K562 (cell line): ENCODE measurements around the gene OLFM4. TPM values are rescaled to one million over a fixed set of nuclear protein-coding genes. Genes with fewer than 3 reads are reported as not detected.

Source experiments
- ATAC-seq: fragments of 200-7000 bp; cut with Tn5 transposase; 3 replicates; pipeline ENCODE4 v1.9.1; 2020; ENCODE audit warnings: moderate library complexity
- BruUV-seq: library from RNA; stranded (reverse); fragments of 400-500 nt; replicated peaks from 2 replicates; lab custom pipeline; 2021; lab: Mats Ljungman, UMichigan
- CTCF ChIA-PET: fragments of 300-600 bp; formaldehyde crosslinking; extraction: SDS; loops from one replicate; lab custom pipeline; 2021; ENCODE audit warnings: low intra/inter-chr PET ratio; lab: Yijun Ruan, JAX
- POLR2A ChIA-PET: fragments of 300-600, 350-650 bp; sonication (Branson Sonifier 250); formaldehyde crosslinking; extraction: SDS; loops from one replicate; lab custom pipeline; 2021; ENCODE audit warnings: antibody characterized with exemption, inconsistent platforms; lab: Yijun Ruan, JAX
- DNase-seq, 4 experiments: peaks; one replicate each; pipeline versions ENCODE4 v3.0.0 to v3.0.0-alpha.2; 2011 to 2018; ENCODE audit warnings: low spot score in 3 of 4, mixed read lengths in 3 of 4; ENCODE audit errors: extremely low read depth in 1 of 4
- FAIRE-seq: peaks from 2 replicates; lab custom pipeline; 2011; peaks lifted over from hg19 to GRCh38; lab: Jason Lieb, UNC
- H2AFZ ChIP-seq: 2 replicates; pipeline ENCODE4 v1.6.0; 2011; ENCODE audit warnings: low read depth, low read length, control low read depth, inconsistent platforms
- H3K27ac ChIP-seq: fragments of 200-600 bp; 3 replicates; pipeline ENCODE4 v1.8.0; 2011; ENCODE audit warnings: low read depth, mild to moderate bottlenecking, control low read depth, inconsistent platforms, low read length, moderate library complexity, mixed read lengths; ENCODE audit errors: extremely low read depth
- H3K27me3 ChIP-seq, 2 experiments: fragments of 300-600 bp in 1 of 2; 2 replicates in 1 of 2; 3 replicates in 1 of 2; pipeline versions ENCODE4 v1.6.0 to v1.8.0; 2011; ENCODE audit warnings: inconsistent platforms in 2 of 2, low read length in 2 of 2, mild to moderate bottlenecking in 1 of 2, mixed read lengths in 1 of 2, moderate library complexity in 1 of 2; ENCODE audit not compliant: control insufficient read depth in 2 of 2, insufficient read depth in 2 of 2
- H3K36me3 ChIP-seq: fragments of 300-600 bp; 3 replicates; pipeline ENCODE4 v1.8.0; 2011; ENCODE audit warnings: mild to moderate bottlenecking, low read length, inconsistent platforms; ENCODE audit not compliant: control insufficient read depth, insufficient read depth
- H3K4me1 ChIP-seq, 2 experiments: fragments of 200-600 bp in 1 of 2; replicated peaks in 1 of 2; 2 replicates in 1 of 2; 3 replicates in 1 of 2; pipeline versions ENCODE4 v1.5.1 to v1.8.0; 2011; ENCODE audit warnings: inconsistent platforms in 2 of 2, low read length in 2 of 2, mild to moderate bottlenecking in 1 of 2, mixed read lengths in 1 of 2, moderate library complexity in 1 of 2; ENCODE audit not compliant: control insufficient read depth in 2 of 2, insufficient read depth in 2 of 2
- H3K4me2 ChIP-seq: 2 replicates; pipeline ENCODE4 v1.6.1; 2011; ENCODE audit warnings: low read length, control low read depth, inconsistent platforms, mixed read lengths; ENCODE audit not compliant: insufficient read depth
- H3K4me3 ChIP-seq: fragments of 200-600 bp; sonication (generic), shearing (Covaris generic); 2 replicates; pipeline ENCODE4 v1.5.1; 2016; ENCODE audit warnings: control low read depth, inconsistent platforms
- H3K79me2 ChIP-seq: fragments of 200-600 bp; 3 replicates; pipeline ENCODE4 v1.8.0; 2011; ENCODE audit warnings: low read length, inconsistent platforms; ENCODE audit not compliant: control insufficient read depth, insufficient read depth
- H3K9ac ChIP-seq, 2 experiments: 2 replicates each; pipeline versions ENCODE4 v1.6.0 to v1.6.1; 2011; ENCODE audit warnings: low read depth in 2 of 2, low read length in 2 of 2, control low read depth in 1 of 2, inconsistent platforms in 1 of 2, mild to moderate bottlenecking in 1 of 2, mixed read lengths in 1 of 2; ENCODE audit not compliant: insufficient read depth in 1 of 2
- H3K9me1 ChIP-seq: one replicate; pipeline ENCODE4 v1.6.0; 2011; ENCODE audit warnings: inconsistent platforms, mild to moderate bottlenecking, low read length, moderate library complexity; ENCODE audit not compliant: control insufficient read depth, insufficient read depth
- H3K9me3 ChIP-seq: replicated peaks from 2 replicates; pipeline ENCODE4 v1.5.1; 2011; ENCODE audit warnings: low read depth, low read length, inconsistent platforms; ENCODE audit not compliant: control insufficient read depth, insufficient read depth
- H4K20me1 ChIP-seq: replicated peaks from 2 replicates; pipeline ENCODE4 v1.6.1; 2011; ENCODE audit warnings: low read length, inconsistent platforms, mixed read lengths; ENCODE audit not compliant: control insufficient read depth, insufficient read depth
- CBFB ChIP-seq: sonication (generic); formaldehyde crosslinking; IDR thresholded peaks from 2 replicates; pipeline ENCODE4 v1.4.0; 2020; ENCODE audit warnings: mild to moderate bottlenecking, missing genetic modification reagents
- DACH1 ChIP-seq: fragments of 450-650 bp; IDR thresholded peaks from 2 replicates; pipeline ENCODE4 v1.6.1; 2018; ENCODE audit not compliant: partially characterized antibody
- MEF2D ChIP-seq: conservative IDR thresholded peaks from 2 replicates; pipeline ENCODE4 v1.6.1; 2016; ENCODE audit warnings: low read depth, missing genetic modification characterization, missing compliant biosample characterization
- PKNOX1 ChIP-seq: fragments of 450-650 bp; IDR thresholded peaks from 2 replicates; pipeline ENCODE4 v1.6.1; 2016
- SMAD3 ChIP-seq: fragments of 450-650 bp; formaldehyde crosslinking; conservative IDR thresholded peaks from 2 replicates; pipeline ENCODE4 v1.4.0; 2020; ENCODE audit warnings: mild to moderate bottlenecking
- U2AF2 ChIP-seq: fragments of 200-400 bp; formaldehyde crosslinking; optimal IDR thresholded peaks from 2 replicates; pipeline ENCODE3; 2017; ENCODE audit warnings: low read depth, mild to moderate bottlenecking, low read length
- ZFP91 ChIP-seq: sonication (generic); formaldehyde crosslinking; IDR thresholded peaks from 2 replicates; pipeline ENCODE4 v1.8.0; 2022; ENCODE audit warnings: mild to moderate bottlenecking, missing genetic modification reagents
- ZKSCAN3 ChIP-seq: fragments of 250-450 bp; sonication (Bioruptor Pico); IDR thresholded peaks from 2 replicates; pipeline ENCODE4 v1.4.0; 2020
- ZNF717 ChIP-seq: fragments of 250-450 bp; sonication (Bioruptor Pico); IDR thresholded peaks from 2 replicates; pipeline ENCODE4 v1.5.0; 2021
- WGBS: fragments of 100-300 bp; shearing (Covaris generic); methylation state at CpG from one replicate; pipeline ENCODE4 v1.1.6; 2016; ENCODE audit warnings: low coverage, mixed read lengths; ENCODE audit not compliant: insufficient coverage; ENCODE audit errors: missing lambda C conversion rate; 5-methylcytosine and 5-hydroxymethylcytosine counted together
- in situ Hi-C: fragments of 300-500 bp; cut with MboI; formaldehyde crosslinking; loops from 4 replicates; pipeline ENCODE4 v1.15.0; 2018; ENCODE audit warnings: inconsistent platforms, mixed read lengths
- intact Hi-C: fragments of 100-400 bp; cut with micrococcal nuclease; formaldehyde crosslinking; loops from 2 replicates; pipeline ENCODE4 v1.14.2; 2022
- polyA plus RNA-seq, 8 experiments: library from polyadenylated mRNA; depleted of rRNA in 4 of 8; stranded (reverse) in 5 of 8; unstranded in 3 of 8; fragments of >200 nt; fragmentation: Nextera tagmentation in 2 of 8; fragmentation: Illumina TruSeq in 1 of 8; extraction: Ambion mirVana in 2 of 8; extraction: Trizol in 1 of 8; gene quantifications; 2 replicates each; pipeline versions ENCODE4 v1.2.1 to v1.2.3, GENCODE V29; 2011 to 2014; ENCODE audit warnings: inconsistent platforms in 1 of 8, missing spikeins in 1 of 8
- total RNA-seq, 7 experiments: library from RNA; depleted of rRNA in 6 of 7; stranded (reverse); fragments of >200 nt in 6 of 7; fragmentation: Illumina TruSeq in 2 of 7; extraction: Trizol in 2 of 7; gene quantifications; 2 replicates each; pipeline versions ENCODE4 v1.2.1 to v1.2.3, GENCODE V29; 2011 to 2021; ENCODE audit warnings: low replicate concordance in 1 of 7

Gene OLFM4
- total and polyA plus RNA-seq, 9 of the 15 experiments (the other 6 are each of a cell fraction or from before 2014, with no cell fraction given) = not detected

GRCh38 chr13:53088871-53089270 is 60.3 kb downstream of the OLFM4 start:
- Histone ChIP-seq H3K27me3 (no peaks in the 10 kb centered on the region), H3K9ac (no peak overlapping the region), H3K4me1 (no peaks in the 10 kb centered on the region), H3K4me2 (no peak overlapping the region), H3K4me3 (no peak overlapping the region), H3K27ac (no peak overlapping the region), H3K9me3 (no peaks in the 10 kb centered on the region), H3K36me3 (no peaks in the 10 kb centered on the region), H3K9me1 (no peaks in the 10 kb centered on the region)
- ChIA-PET CTCF (no interaction called here), POLR2A (interaction anchor here (0.6 kb wide), 1 partner anchor 12 kb away, joined by 3 read pairs; no protein-coding TSS in a partner anchor)
- WGBS = 9% methylated on average over 3 of the region's 3 CpGs
- intact Hi-C loops = no loop called here
- TF ChIP-seq ZKSCAN3 (CRISPR knock-in tag) (no peak), MEF2D (tag) (no peak), ZNF717 (no peak), DACH1 (no peak), PKNOX1 (no peak), SMAD3 (CRISPR knock-in tag) (no peak), CBFB (no peak), U2AF2 (no peak), ZFP91 (CRISPR knock-in tag) (no peak)
- TF ChIP-seq, all 486 proteins: peak for 0
- in situ Hi-C loops = no loop called here
- ATAC-seq (no peak), FAIRE-seq (no peak), DNase-seq (no peak)
- Histone ChIP-seq H4K20me1 (no peaks in the 10 kb centered on the region), H3K79me2 (no peaks in the 10 kb centered on the region), H2AFZ (no peak overlapping the region)
- no TSS peak for BruUV-seq
